ENCODE data around the gene RPL22.

The RPL22 gene

GRCh38 chr1:6188466-6188865 is 10.9 kb downstream of the RPL22 start:
- no peak for DNase-seq (ENCODE audit: low spot score)
- TF ChIP-seq CTCF (IDR thresholded peaks at IDR 0.05; ENCODE audit: extremely low read depth, missing control alignments): no peak

- peak; percentile 47 for TF ChIP-seq CTCF (IDR thresholded peaks at IDR 0.05; ENCODE audit: extremely low read depth, missing control alignments)
- peak; percentile 35 for DNase-seq (ENCODE audit: low spot score)
Observed at GRCh38 chr1:6185635-6186382, 13.6 kb downstream of the RPL22 start.

- no peak for TF ChIP-seq CTCF (IDR thresholded peaks at IDR 0.05; ENCODE audit: extremely low read depth, missing control alignments)
- DNase-seq (ENCODE audit: low spot score): no peak
Observed at GRCh38 chr1:6185151-6185550, 14.2 kb downstream of the RPL22 start.

- no peak for DNase-seq (ENCODE audit: low spot score)
- no peak for TF ChIP-seq CTCF (IDR thresholded peaks at IDR 0.05; ENCODE audit: extremely low read depth, missing control alignments)
Observed at GRCh38 chr1:6184083-6184783, 15.2 kb downstream of the RPL22 start.

GRCh38 chr1:6183520-6183989 is 15.8 kb downstream of the RPL22 start:
- peak; percentile 17 for DNase-seq (ENCODE audit: low spot score)
- TF ChIP-seq CTCF (IDR thresholded peaks at IDR 0.05; ENCODE audit: extremely low read depth, missing control alignments): no peak

GRCh38 chr1:6181347-6181770 is 18.0 kb downstream of the RPL22 start:
- TF ChIP-seq CTCF (IDR thresholded peaks at IDR 0.05; ENCODE audit: extremely low read depth, missing control alignments): no peak
- peak; percentile 54 for DNase-seq (ENCODE audit: low spot score)

- TF ChIP-seq CTCF (IDR thresholded peaks at IDR 0.05; ENCODE audit: extremely low read depth, missing control alignments): no peak
- peak; percentile 52 for DNase-seq (ENCODE audit: low spot score)
Observed at GRCh38 chr1:6180707-6181311, 18.6 kb downstream of the RPL22 start.
